ENCODE data around the gene RGSL1.

- TF ChIP-seq CTCF (IDR thresholded peaks at IDR 0.05; ENCODE audit: poor library complexity, severe bottlenecking) (no peak), TAF1 (IDR thresholded peaks at IDR 0.05; ENCODE audit: low read depth) (no peak), POLR2AphosphoS5 (IDR thresholded peaks at IDR 0.05) (no peak)
Measured at GRCh38 chr1:182596934-182597333, 147.0 kb downstream of the RGSL1 start.

All from neural cell (in vitro differentiated cells).